HL-60 (cell line): ENCODE measurements around the gene A3GALT2.

Source experiments
- DNase-seq, 2 experiments: peaks; one replicate each; pipeline ENCODE4 v3.0.0-alpha.2; 2010 to 2020; ENCODE audit warnings: low read depth in 1 of 2, low spot score in 1 of 2
- H3K27ac ChIP-seq: fragments of 250-450 bp; sonication (Bioruptor Pico); replicated peaks from 2 replicates; pipeline ENCODE4 v1.5.1; 2020; ENCODE audit warnings: mild to moderate bottlenecking, moderate library complexity
- H3K27me3 ChIP-seq: fragments of 250-450 bp; sonication (Bioruptor Pico); 2 replicates; pipeline ENCODE4 v1.5.1; 2021; ENCODE audit warnings: mild to moderate bottlenecking, moderate library complexity; ENCODE audit not compliant: insufficient read depth, poor library complexity, severe bottlenecking
- H3K4me3 ChIP-seq: replicated peaks from 2 replicates; pipeline ENCODE4 v1.5.1; 2011; ENCODE audit warnings: mild to moderate bottlenecking, control low read depth, low read length; ENCODE audit not compliant: insufficient read depth
- CTCF ChIP-seq: IDR thresholded peaks from one replicate; pipeline ENCODE4 v1.5.1; 2011; ENCODE audit warnings: low read length, control low read depth, inconsistent platforms; ENCODE audit not compliant: insufficient read depth
- GABPA ChIP-seq: IDR thresholded peaks from 2 replicates; pipeline ENCODE4 v1.6.1; 2012; ENCODE audit warnings: low read depth
- POLR2AphosphoS5 ChIP-seq: IDR thresholded peaks from 2 replicates; pipeline ENCODE4 v1.6.1; 2012; ENCODE audit warnings: low read depth
- SPI1 ChIP-seq: IDR thresholded peaks from 2 replicates; pipeline ENCODE4 v1.6.1; 2012; ENCODE audit warnings: low read depth, mild to moderate bottlenecking, borderline replicate concordance
- TF ChIP-seq, protein P1 (sequence below): IDR thresholded peaks from 2 replicates; pipeline ENCODE4 v1.6.1; 2012; ENCODE audit warnings: low read depth; ENCODE audit not compliant: insufficient replicate concordance

A3GALT2 gene

GRCh38 chr1:33331444-33332356, 10.8 kb upstream of the A3GALT2 start:
- no peak overlapping the region for H3K27ac ChIP-seq
- H3K27me3 ChIP-seq, result no peaks in the 10 kb centered on the region
- no peak for TF ChIP-seq SPI1
- no peak overlapping the region for H3K4me3 ChIP-seq
- no peak for DNase-seq

GRCh38 chr1:33330906-33331305, 10.0 kb upstream of the A3GALT2 start:
- H3K27ac ChIP-seq, result no peak overlapping the region
- H3K4me3 ChIP-seq, result no peak overlapping the region
- H3K27me3 ChIP-seq, result no peaks in the 10 kb centered on the region
- no peak for DNase-seq
- TF ChIP-seq, protein P1, sequence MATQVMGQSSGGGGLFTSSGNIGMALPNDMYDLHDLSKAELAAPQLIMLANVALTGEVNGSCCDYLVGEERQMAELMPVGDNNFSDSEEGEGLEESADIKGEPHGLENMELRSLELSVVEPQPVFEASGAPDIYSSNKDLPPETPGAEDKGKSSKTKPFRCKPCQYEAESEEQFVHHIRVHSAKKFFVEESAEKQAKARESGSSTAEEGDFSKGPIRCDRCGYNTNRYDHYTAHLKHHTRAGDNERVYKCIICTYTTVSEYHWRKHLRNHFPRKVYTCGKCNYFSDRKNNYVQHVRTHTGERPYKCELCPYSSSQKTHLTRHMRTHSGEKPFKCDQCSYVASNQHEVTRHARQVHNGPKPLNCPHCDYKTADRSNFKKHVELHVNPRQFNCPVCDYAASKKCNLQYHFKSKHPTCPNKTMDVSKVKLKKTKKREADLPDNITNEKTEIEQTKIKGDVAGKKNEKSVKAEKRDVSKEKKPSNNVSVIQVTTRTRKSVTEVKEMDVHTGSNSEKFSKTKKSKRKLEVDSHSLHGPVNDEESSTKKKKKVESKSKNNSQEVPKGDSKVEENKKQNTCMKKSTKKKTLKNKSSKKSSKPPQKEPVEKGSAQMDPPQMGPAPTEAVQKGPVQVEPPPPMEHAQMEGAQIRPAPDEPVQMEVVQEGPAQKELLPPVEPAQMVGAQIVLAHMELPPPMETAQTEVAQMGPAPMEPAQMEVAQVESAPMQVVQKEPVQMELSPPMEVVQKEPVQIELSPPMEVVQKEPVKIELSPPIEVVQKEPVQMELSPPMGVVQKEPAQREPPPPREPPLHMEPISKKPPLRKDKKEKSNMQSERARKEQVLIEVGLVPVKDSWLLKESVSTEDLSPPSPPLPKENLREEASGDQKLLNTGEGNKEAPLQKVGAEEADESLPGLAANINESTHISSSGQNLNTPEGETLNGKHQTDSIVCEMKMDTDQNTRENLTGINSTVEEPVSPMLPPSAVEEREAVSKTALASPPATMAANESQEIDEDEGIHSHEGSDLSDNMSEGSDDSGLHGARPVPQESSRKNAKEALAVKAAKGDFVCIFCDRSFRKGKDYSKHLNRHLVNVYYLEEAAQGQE, result no peak
- TF ChIP-seq CTCF, result no peak
- no peak for TF ChIP-seq GABPA
- no peak for TF ChIP-seq SPI1
- no peak for TF ChIP-seq POLR2AphosphoS5

DNA sequence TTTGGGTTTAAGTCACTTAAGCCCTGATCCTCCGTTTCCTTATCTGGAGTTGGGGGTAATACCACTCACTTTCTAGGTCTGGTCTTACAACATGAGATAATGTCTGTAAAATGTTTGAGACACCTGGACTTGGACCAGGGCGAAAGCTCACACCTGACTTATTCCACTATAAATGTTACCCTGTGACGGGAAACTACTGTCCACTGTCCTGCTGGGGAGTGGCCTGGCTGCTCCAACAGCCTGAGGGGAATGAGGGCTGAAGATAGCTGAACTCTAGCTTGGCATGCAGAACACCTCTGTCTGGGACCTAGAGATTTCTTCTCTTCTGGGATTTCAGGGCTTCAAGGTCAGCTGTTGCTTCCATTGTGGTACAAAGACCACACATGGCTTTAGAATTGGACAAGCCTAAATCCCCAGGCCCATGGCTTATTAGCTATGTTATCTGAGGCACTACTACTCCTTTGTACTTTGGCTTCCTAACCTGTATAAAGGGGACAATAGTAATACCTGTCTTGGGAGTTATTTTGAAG, 9.5 kb upstream of the A3GALT2 start:
- no peak for DNase-seq
- H3K27me3 ChIP-seq, result no peaks in the 10 kb centered on the region
- TF ChIP-seq CTCF (no peak), GABPA (no peak), POLR2AphosphoS5 (no peak), SPI1 (no peak)
- TF ChIP-seq, protein P1, result no peak
- no peak overlapping the region for H3K4me3 ChIP-seq
- no peak overlapping the region for H3K27ac ChIP-seq

DNA sequence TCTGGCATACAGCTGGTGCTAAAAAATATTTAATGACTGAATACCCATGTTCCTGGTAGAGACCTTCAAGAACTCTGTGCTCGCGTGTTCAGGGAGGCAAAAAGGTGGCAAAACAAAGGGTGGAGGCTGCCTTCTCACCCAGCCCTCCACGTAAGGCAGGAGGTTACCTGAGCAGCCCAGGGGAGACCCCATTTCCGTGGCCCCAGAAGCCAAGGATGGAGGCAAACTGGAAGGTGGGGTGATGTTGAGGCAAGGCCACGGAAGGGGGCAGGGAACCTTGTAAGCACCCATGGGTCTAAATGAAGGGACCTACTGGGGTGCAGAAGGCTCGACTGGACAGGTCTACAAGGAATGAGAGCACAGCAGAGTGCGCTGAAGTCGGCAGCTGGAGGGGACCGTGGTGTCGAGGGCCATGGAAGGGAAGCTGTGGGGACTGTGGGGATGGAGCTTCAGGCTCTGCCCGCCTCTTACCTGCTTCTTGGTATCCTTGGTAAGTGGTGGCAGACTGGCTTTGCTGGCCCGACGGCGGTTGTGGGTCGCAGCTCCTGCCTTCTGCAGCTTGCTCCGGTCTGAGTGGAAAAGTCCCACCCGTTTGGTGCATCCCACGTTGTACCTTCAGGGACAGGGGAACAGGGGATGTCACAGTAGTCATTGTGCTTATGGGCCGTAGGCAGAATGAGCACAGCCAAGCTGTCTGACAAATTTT, 8.9 kb upstream of the A3GALT2 start:
- TF ChIP-seq, protein P1, result no peak
- TF ChIP-seq GABPA (no peak), POLR2AphosphoS5 (no peak), SPI1 (no peak), CTCF (no peak)
- no peaks in the 10 kb centered on the region for H3K27me3 ChIP-seq
- H3K4me3 ChIP-seq, result no peak overlapping the region
- H3K27ac ChIP-seq, result no peak overlapping the region
- no peak for DNase-seq
